GM19324 (cell line): ENCODE data around the gene HDAC4.
"Not testable (repeated sequence)": the region's sequence is repeated elsewhere in the genome, so short reads cannot be mapped to it uniquely, and the experiment has no call there.

Experiments
- ATAC-seq: cut with Tn5 transposase; IDR thresholded peaks from one replicate; pipeline ENCODE4 v1.9.1; 2021; ENCODE audit warnings: mild to moderate bottlenecking, moderate library complexity; ENCODE audit not compliant: unreplicated experiment, low FRiP score

The HDAC4 gene

DNA sequence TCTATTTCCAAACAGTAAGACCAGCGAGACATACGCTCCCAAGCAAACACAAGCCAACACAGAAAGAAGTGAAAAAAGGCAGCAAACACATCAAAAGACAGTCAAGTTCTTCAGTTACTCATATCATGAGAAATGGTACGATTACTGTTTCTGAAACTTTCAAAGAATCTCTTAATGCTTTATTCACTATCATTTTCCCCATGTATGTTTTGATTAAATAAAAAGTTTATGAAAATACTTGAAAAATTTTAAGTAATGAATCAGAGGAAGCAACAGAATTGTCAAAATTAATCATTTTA lies 114.9 kb downstream of the HDAC4 start:
- ATAC-seq = no peak

DNA sequence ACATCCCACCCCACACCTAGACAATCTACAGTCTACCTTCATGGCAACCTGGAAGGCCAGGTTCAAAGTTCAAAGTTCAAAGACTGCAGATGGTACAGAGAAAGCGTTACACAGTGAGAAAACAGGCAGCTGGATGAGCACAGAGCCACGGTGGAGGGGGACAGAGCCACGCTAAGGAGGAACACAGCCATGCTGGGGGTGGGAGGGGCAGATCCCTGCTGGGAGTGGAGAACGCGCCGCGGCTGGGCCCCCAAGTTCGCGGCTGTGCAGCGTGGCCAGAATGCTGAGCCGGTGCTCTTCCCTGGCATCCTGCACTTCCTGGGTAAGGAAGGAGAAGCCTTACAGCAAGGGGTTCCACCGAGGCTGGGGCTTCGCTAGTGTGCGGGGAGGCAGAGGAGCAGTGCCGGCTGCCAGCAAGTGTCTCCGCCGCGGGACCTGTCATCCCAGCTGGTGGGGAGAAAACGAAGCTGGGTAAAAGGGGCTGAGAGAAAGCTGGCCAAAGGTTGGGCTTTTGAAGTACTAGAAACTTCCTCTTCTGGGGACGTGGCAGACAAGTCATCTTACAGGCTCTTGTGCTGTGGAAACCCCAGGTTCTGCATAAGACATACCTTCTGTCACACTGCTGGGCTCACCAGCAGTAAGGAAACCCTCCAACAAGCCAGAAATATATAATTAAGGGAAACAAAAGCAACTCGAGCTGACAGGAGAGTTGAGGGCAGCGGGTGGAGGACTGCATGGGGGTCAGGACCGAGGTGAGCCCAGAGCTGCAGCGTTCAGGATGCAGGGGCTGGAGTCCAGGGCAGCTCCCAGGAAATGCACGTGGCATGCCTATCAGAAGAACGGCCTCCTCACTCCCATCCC lies 115.5 kb downstream of the HDAC4 start:
- no peak for ATAC-seq

GRCh38 chr2:239283961-239284795 lies 116.6 kb downstream of the HDAC4 start:
- ATAC-seq = no peak

DNA sequence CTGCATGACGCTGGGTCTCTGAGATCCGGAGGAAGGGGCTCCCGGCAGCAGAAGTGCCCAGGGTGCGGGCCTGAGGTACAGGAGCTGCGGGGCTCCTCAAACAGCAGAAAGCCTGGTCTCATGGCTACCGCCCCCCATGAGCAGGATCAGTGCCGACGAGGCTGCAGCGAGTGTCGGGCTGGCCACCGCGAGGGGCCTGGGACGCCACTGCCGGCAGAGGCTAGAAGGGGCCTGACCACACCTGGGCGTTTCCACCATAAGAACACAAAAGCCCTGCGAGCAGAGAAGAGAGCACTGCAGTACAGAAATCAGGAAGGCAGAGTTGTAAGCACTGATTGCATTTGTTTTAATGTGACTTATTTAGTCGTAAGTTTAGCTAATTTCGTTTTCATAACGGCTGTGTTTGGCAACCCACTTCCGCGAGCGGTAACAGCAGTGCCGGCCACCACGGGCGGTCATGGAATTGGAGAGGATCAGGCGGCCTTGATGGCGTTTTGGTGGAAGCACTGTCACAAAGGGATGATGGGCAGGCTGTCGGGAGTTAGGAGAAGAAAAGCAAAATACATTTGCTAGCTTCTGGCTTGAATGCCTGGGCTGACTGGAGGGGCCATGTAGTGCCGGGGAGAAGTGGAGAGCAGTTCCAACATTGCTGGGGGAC lies 117.4 kb downstream of the HDAC4 start:
- ATAC-seq = no peak

- no peak for ATAC-seq
Measured at GRCh38 chr2:239282448-239283287, 118.2 kb downstream of the HDAC4 start.

DNA sequence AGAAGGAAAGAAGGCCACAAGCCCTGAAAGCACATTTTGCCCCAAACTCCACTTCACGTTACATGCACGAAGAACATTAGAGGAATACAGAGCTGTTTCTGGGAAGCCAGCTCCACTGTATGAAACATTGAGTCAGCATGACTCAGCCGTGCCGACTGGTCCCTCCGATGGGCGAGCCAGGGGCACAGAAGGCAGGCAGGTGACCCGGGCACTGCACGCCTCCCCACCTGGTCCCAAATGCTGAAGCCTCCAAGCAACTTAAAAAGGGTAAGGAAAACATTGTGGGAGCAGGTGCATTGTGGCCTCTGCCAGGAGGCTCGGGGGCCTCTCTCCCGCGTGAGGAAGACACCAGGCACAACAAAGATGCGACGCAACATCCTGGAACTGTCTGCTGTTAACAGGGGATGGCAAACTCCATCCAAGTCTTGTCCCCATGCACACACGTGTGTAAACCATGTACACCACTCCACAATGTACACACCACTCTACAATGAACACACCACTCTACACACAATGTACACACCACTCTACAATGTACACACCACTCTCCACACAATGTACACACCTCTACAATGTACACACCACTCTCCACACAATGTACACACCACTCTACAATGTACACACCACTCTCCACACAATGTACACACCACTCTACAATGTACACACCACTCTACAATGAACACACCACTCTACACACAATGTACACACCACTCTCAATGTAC lies 120.4 kb downstream of the HDAC4 start:
- ATAC-seq = not testable (repeated sequence)

DNA sequence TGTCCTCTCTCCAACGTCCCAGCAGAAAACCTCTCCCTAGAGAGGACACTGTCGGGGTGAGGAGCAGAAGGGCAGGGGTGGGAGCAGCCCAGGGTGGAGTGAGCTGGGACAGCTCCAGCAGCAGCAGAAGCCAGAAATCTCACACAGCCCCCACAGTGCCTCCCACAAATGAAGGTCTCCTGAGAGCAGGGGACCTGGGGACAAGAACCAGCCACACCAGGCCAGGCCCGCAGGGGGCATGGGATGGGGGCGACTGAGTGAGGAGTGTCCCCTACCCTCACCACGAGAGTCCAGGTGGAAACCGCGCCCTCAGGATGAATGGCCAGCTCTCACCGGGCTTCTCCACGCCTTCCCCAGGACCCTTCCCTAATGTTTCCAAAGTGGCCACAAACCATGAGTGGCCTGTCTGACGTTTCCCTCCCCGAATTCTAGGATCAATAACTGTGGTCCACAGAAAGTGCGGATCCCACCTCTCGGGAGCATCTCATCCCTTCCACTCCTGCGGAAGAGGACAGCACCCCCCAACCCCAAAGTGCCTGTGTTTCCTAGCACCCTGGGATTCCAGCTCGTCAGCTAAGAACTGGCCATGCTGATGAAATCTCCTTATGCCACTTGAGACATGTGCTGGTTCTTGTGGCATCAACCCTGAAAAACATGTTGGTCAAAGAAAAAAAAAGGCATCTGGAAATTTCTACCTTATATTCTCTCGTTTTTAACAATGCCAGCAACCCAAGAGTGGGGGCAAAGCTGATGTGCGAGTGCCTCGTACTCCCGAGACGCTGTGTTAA lies 121.1 kb downstream of the HDAC4 start:
- ATAC-seq = no peak

GRCh38 chr2:239278941-239279365 lies 121.9 kb downstream of the HDAC4 start:
- ATAC-seq = no peak

DNA sequence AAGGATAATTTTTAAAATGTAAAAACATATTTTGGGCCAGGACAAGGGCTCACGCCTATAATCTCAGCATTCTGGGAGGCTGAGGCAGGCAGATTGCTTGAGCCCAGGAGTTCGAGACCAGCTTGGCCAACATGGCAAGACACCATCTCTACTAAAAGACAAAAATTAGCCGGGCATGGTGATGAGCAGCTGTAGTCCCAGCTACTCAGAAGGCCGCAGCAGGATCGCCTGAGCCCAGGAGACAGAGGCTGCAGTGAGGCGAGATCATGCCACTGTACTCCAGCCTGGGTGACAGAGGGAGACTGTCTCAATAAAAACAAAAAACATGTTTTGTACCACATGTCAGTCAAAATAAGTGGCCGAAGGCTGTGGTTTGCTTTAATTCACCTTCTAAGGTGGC lies 122.5 kb downstream of the HDAC4 start:
- ATAC-seq = no peak

GRCh38 chr2:239277401-239278085 lies 123.3 kb downstream of the HDAC4 start:
- ATAC-seq = no peak

- no peak for ATAC-seq
Measured at GRCh38 chr2:239276851-239277250, 124.0 kb downstream of the HDAC4 start.

- no peak for ATAC-seq
Measured at GRCh38 chr2:239275847-239276831, 124.7 kb downstream of the HDAC4 start.

DNA sequence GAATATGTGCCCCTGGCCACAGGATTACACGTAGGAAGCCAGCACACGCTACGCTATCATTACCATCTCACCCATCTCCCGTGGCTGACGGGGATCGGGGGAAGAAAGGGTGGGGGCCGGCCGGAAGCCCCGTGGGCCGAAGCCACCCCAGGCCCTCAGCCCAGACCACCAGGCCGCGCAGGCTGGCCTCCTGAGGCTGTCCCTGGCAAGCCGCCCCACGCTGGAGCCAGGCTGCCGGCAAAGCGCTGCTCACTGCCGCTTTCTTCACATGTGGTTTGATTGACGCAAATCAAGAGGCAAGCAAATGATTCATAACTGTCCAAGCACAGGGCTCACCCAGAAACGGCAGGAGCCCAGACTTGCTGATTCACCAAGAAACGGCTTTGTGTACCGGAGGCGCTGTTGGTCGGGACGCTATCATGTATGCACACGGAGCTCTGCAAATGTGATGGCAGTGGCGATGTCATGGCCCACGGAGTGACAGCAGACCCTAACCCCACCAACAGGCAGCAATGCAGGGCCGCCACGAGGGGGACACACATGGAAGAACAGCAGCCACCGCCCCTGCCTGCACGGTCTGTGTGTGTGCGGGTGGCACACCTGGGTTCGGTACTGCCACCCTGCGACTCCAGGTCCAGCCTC lies 125.7 kb downstream of the HDAC4 start:
- ATAC-seq = no peak

GRCh38 chr2:239274391-239275043 lies 126.3 kb downstream of the HDAC4 start:
- ATAC-seq = no peak

GRCh38 chr2:239273280-239274234 lies 127.3 kb downstream of the HDAC4 start:
- no peak for ATAC-seq
